ENCODE results near the gene CFAP46.

DNA sequence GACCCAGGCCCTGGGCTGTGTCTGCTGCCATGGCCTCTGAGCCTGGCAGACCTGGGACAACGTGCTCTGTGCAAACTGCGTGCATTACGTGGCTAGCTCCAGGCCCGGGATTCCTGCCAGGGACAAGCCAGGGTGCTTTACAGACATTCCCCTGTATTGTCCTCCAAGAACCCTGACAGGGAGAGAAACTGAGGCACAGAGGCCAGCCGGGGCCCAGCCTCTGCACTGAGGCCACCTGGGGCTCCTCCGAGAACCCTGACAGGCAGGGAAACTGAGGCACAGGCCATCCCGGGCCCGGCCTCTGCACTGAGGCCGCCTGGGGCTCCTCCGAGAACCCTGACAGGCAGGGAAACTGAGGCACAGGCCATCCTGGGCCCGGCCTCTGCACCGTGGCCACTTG, 64.9 kb downstream of the CFAP46 start:
- no peak for TF ChIP-seq MAX (IDR thresholded peaks at IDR 0.05)
- TF ChIP-seq, protein P1, sequence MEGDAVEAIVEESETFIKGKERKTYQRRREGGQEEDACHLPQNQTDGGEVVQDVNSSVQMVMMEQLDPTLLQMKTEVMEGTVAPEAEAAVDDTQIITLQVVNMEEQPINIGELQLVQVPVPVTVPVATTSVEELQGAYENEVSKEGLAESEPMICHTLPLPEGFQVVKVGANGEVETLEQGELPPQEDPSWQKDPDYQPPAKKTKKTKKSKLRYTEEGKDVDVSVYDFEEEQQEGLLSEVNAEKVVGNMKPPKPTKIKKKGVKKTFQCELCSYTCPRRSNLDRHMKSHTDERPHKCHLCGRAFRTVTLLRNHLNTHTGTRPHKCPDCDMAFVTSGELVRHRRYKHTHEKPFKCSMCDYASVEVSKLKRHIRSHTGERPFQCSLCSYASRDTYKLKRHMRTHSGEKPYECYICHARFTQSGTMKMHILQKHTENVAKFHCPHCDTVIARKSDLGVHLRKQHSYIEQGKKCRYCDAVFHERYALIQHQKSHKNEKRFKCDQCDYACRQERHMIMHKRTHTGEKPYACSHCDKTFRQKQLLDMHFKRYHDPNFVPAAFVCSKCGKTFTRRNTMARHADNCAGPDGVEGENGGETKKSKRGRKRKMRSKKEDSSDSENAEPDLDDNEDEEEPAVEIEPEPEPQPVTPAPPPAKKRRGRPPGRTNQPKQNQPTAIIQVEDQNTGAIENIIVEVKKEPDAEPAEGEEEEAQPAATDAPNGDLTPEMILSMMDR (IDR thresholded peaks at IDR 0.05; ENCODE audit: low read depth, low read length, missing input control): no peak
- no peak for TF ChIP-seq FOXA1 (IDR thresholded peaks at IDR 0.05)
- TF ChIP-seq ATF3 (IDR thresholded peaks at IDR 0.05): no peak
- no peak for TF ChIP-seq HNF4A (conservative IDR thresholded peaks at IDR 0.05)
- no peak for TF ChIP-seq JUND (IDR thresholded peaks at IDR 0.05)
- TF ChIP-seq REST (IDR thresholded peaks at IDR 0.05): no peak
- TF ChIP-seq TAF1 (conservative IDR thresholded peaks at IDR 0.05): no peak
- TF ChIP-seq GABPA (IDR thresholded peaks at IDR 0.05 in 1 of 2, conservative IDR thresholded peaks at IDR 0.05 in 1 of 2): no peak

Data from liver (tissue), 3 donors.